KOPT-K1 (cell line): Measurements from ENCODE around the gene BNC2.

ENCODE experiments used
- H3K27ac ChIP-seq: fragments of 200-600 bp; sonication (generic); 2 replicates; pipeline ENCODE4 v1.5.1; 2016; ENCODE audit warnings: antibody characterized with exemption, mild to moderate bottlenecking, low read depth, low read length; ENCODE audit not compliant: poor library complexity, severe bottlenecking
- H3K36me3 ChIP-seq: fragments of 200-600 bp; sonication (generic); 2 replicates; pipeline ENCODE4 v1.5.1; 2017; ENCODE audit warnings: antibody characterized with exemption, mild to moderate bottlenecking, low read length, moderate library complexity; ENCODE audit not compliant: insufficient read depth
- H3K9me3 ChIP-seq: fragments of 200-600 bp; sonication (generic); 2 replicates; pipeline ENCODE4 v1.5.1; 2017; ENCODE audit warnings: antibody characterized with exemption, low read length, mild to moderate bottlenecking; ENCODE audit not compliant: insufficient read depth, poor library complexity, severe bottlenecking

BNC2 gene

GRCh38 chr9:16412740-16413139, 457.7 kb downstream of the BNC2 start:
- Histone ChIP-seq H3K9me3 (no peaks in the 10 kb centered on the region), H3K27ac (no peak overlapping the region), H3K36me3 (no peaks in the 10 kb centered on the region)

- no peaks in the 10 kb centered on the region for H3K36me3 ChIP-seq
- no peak overlapping the region for H3K27ac ChIP-seq
- H3K9me3 ChIP-seq = no peaks in the 10 kb centered on the region
Measured at GRCh38 chr9:16411311-16411710, 459.2 kb downstream of the BNC2 start.

GRCh38 chr9:16410601-16411280, 459.7 kb downstream of the BNC2 start:
- Histone ChIP-seq H3K36me3 (no peaks in the 10 kb centered on the region), H3K27ac (no peak overlapping the region), H3K9me3 (no peaks in the 10 kb centered on the region)

- Histone ChIP-seq H3K27ac (no peak overlapping the region), H3K9me3 (no peaks in the 10 kb centered on the region), H3K36me3 (no peaks in the 10 kb centered on the region)
Measured at GRCh38 chr9:16407617-16408016, 462.9 kb downstream of the BNC2 start.

GRCh38 chr9:16406526-16407225, 463.8 kb downstream of the BNC2 start:
- Histone ChIP-seq H3K27ac (no peak overlapping the region), H3K36me3 (no peaks in the 10 kb centered on the region), H3K9me3 (no peaks in the 10 kb centered on the region)

- Histone ChIP-seq H3K9me3 (no peaks in the 10 kb centered on the region), H3K36me3 (no peaks in the 10 kb centered on the region), H3K27ac (no peak overlapping the region)
Measured at GRCh38 chr9:16405421-16405820, 465.0 kb downstream of the BNC2 start.

GRCh38 chr9:16401701-16402100, 468.8 kb downstream of the BNC2 start:
- Histone ChIP-seq H3K36me3 (no peaks in the 10 kb centered on the region), H3K9me3 (no peaks in the 10 kb centered on the region), H3K27ac (no peak overlapping the region)

- Histone ChIP-seq H3K36me3 (no peaks in the 10 kb centered on the region), H3K27ac (no peak overlapping the region), H3K9me3 (no peaks in the 10 kb centered on the region)
Measured at GRCh38 chr9:16398691-16399090, 471.8 kb downstream of the BNC2 start.

GRCh38 chr9:16396389-16396788, 474.1 kb downstream of the BNC2 start:
- Histone ChIP-seq H3K9me3 (no peaks in the 10 kb centered on the region), H3K27ac (no peak overlapping the region), H3K36me3 (no peaks in the 10 kb centered on the region)

- Histone ChIP-seq H3K27ac (no peak overlapping the region), H3K9me3 (no peaks in the 10 kb centered on the region), H3K36me3 (no peaks in the 10 kb centered on the region)
Measured at GRCh38 chr9:16391369-16391768, 479.1 kb downstream of the BNC2 start.

GRCh38 chr9:16387382-16387781, 483.1 kb downstream of the BNC2 start:
- Histone ChIP-seq H3K36me3 (no peaks in the 10 kb centered on the region), H3K9me3 (no peaks in the 10 kb centered on the region), H3K27ac (no peak overlapping the region)

- no peak overlapping the region for H3K27ac ChIP-seq
- H3K36me3 ChIP-seq = no peaks in the 10 kb centered on the region
- H3K9me3 ChIP-seq = no peaks in the 10 kb centered on the region
Measured at GRCh38 chr9:16386827-16387077, 483.7 kb downstream of the BNC2 start.

GRCh38 chr9:16386007-16386826, 484.3 kb downstream of the BNC2 start:
- no peaks in the 10 kb centered on the region for H3K36me3 ChIP-seq
- no peak overlapping the region for H3K27ac ChIP-seq
- no peaks in the 10 kb centered on the region for H3K9me3 ChIP-seq

GRCh38 chr9:16385590-16385989, 484.9 kb downstream of the BNC2 start:
- H3K27ac ChIP-seq = no peak overlapping the region
- H3K36me3 ChIP-seq = no peaks in the 10 kb centered on the region
- H3K9me3 ChIP-seq = no peaks in the 10 kb centered on the region

- no peak overlapping the region for H3K27ac ChIP-seq
- no peaks in the 10 kb centered on the region for H3K9me3 ChIP-seq
- no peaks in the 10 kb centered on the region for H3K36me3 ChIP-seq
Measured at GRCh38 chr9:16384993-16385392, 485.5 kb downstream of the BNC2 start.
